Uterus (tissue), 4 donors: Measurements from ENCODE around the gene EZH2. TPM values are rescaled to one million over a fixed set of nuclear protein-coding genes. Genes with fewer than 3 reads are reported as not detected.

Source experiments
- DNase-seq, 2 donors: peaks; one replicate each; pipeline ENCODE4 v3.0.0-alpha.2; 2019 to 2020
- H3K27ac ChIP-seq, 2 donors: fragments of 200-600 bp; sonication (generic); 1 replicate in 1 of 2; 2 replicates in 1 of 2; pipeline ENCODE4 v1.5.1; 2016 to 2018
- H3K27me3 ChIP-seq, 2 donors: fragments of 200-600 bp; sonication (generic); one replicate each; pipeline ENCODE4 v1.5.1; 2018 to 2019; ENCODE audit warnings: control low read depth in 1 of 2
- H3K36me3 ChIP-seq, 2 donors: fragments of 200-600 bp; sonication (generic); one replicate each; pipeline ENCODE4 v1.5.1; 2019; ENCODE audit warnings: control low read depth in 1 of 2
- H3K4me1 ChIP-seq, 2 donors: fragments of 200-600 bp; sonication (generic); one replicate each; pipeline ENCODE4 v1.5.1; 2018 to 2019; ENCODE audit warnings: control low read depth in 1 of 2
- H3K4me3 ChIP-seq, 2 donors: fragments of 200-600 bp; sonication (generic); 1 replicate in 1 of 2; 2 replicates in 1 of 2; pipeline ENCODE4 v1.5.1; 2018 to 2019; ENCODE audit warnings: mild to moderate bottlenecking in 1 of 2
- H3K9me3 ChIP-seq, 2 donors: fragments of 200-600 bp; sonication (generic); one replicate each; pipeline ENCODE4 v1.5.1; 2019; ENCODE audit warnings: control low read depth in 1 of 2
- POLR2A ChIP-seq, 2 donors: fragments of 450-650 bp; IDR thresholded peaks; one replicate each; pipeline ENCODE4 v1.6.1; 2016; ENCODE audit warnings: antibody characterized with exemption in 2 of 2, mild to moderate bottlenecking in 1 of 2, moderate library complexity in 1 of 2
- intact Hi-C: fragments of 100-400 bp; cut with DNase I; formaldehyde crosslinking; loops from one replicate; pipeline ENCODE4 v1.15.1; 2023; ENCODE audit warnings: low total_unique reads
- total RNA-seq, 4 donors: library from RNA; depleted of rRNA in 3 of 4; stranded (reverse); fragments of >200 nt in 3 of 4; gene quantifications; one replicate each; pipeline versions ENCODE4 v1.1.0 to v1.2.4, GENCODE V29; 2014 to 2023
- TF ChIP-seq, protein P1 (sequence below), 4 experiments: fragments of 200-600 bp in 2 of 4; fragments of 450-650 bp in 2 of 4; sonication (generic) in 2 of 4; IDR thresholded peaks; one replicate each; pipeline ENCODE4 v1.5.1; 2016 to 2019; ENCODE audit warnings: antibody characterized with exemption in 4 of 4, mild to moderate bottlenecking in 2 of 4, moderate library complexity in 1 of 4
- donor health status: DM: yes; HTN: yes; CAD: no.

The EZH2 gene
- total RNA-seq, 4 donors from 2014 or later: 1.2 to 35.3 (median 2.1) TPM

DNA sequence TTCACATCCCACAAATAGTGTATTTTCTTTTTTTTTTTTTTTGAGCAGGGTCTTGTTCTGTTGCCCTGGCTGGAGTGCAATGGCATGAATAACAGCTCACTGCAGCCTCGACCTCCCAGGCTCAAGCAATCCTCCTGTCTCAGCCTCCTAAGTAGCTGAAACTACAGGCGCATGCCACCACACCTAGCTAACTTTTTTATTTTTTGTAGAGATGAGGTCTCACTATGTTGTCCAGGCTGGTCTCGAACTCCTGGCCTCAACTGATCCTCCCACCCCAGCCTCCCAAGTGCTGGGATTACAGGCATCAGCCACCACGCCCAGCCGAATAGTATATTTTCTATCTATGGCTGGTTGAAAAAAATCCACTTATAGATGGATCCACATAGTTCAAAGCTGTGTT, 12.5 kb downstream of the EZH2 start:
- TF ChIP-seq, protein P1, sequence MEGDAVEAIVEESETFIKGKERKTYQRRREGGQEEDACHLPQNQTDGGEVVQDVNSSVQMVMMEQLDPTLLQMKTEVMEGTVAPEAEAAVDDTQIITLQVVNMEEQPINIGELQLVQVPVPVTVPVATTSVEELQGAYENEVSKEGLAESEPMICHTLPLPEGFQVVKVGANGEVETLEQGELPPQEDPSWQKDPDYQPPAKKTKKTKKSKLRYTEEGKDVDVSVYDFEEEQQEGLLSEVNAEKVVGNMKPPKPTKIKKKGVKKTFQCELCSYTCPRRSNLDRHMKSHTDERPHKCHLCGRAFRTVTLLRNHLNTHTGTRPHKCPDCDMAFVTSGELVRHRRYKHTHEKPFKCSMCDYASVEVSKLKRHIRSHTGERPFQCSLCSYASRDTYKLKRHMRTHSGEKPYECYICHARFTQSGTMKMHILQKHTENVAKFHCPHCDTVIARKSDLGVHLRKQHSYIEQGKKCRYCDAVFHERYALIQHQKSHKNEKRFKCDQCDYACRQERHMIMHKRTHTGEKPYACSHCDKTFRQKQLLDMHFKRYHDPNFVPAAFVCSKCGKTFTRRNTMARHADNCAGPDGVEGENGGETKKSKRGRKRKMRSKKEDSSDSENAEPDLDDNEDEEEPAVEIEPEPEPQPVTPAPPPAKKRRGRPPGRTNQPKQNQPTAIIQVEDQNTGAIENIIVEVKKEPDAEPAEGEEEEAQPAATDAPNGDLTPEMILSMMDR (IDR thresholded peaks at IDR 0.05): no peak
- no peak for TF ChIP-seq POLR2A (IDR thresholded peaks at IDR 0.05)
- Histone ChIP-seq H3K27ac (no peak overlapping the region), H3K27me3 (no peaks in the 10 kb centered on the region), H3K9me3 (no peaks in the 10 kb centered on the region), H3K4me3 (no peak overlapping the region), H3K4me1 (no peaks in the 10 kb centered on the region), H3K36me3 (no peaks in the 10 kb centered on the region)
- intact Hi-C loops: no loop called here
- no peak for DNase-seq

DNA sequence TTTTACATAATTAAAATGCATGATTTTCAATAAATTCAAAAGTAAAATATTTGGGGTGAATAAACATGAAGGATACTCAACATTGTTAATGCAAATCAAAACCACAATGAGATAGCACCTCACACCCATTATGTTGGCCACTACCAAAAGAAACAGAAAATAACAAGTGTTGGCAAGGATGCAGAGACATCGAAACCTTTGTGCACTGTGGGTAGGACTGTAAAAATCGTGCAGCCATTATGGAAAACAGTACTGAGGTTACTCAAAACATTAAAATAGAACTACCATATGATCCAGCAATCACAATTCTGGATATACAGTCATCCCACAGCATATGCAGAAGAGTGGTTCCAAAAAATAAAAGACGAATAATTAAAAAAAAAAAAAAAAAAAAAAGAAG, 13.1 kb downstream of the EZH2 start:
- DNase-seq: no peak
- no peak for TF ChIP-seq POLR2A (IDR thresholded peaks at IDR 0.05)
- TF ChIP-seq, protein P1 (IDR thresholded peaks at IDR 0.05): no peak
- no peak overlapping the region for H3K4me3 ChIP-seq

DNA sequence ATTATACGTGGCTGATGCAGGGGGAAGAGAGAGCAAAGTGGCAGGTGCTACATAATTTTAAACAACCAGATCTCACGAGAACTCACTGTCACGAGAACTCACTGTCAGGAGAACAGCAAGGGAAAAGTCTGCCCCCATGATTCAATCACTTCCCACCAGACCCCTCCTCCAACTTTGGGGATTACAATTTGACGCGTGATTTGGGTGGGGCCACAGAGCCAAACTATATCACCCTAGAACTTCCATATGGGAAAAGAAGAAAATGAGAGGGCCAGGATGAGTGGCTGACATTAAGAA, 15.8 kb downstream of the EZH2 start:
- intact Hi-C loops: no loop called here
- no peaks in the 10 kb centered on the region for H3K27me3 ChIP-seq
- H3K4me1 ChIP-seq: no peaks in the 10 kb centered on the region
- TF ChIP-seq, protein P1 (IDR thresholded peaks at IDR 0.05): no peak
- no peak for TF ChIP-seq POLR2A (IDR thresholded peaks at IDR 0.05)
- no peak overlapping the region for H3K27ac ChIP-seq
- no peaks in the 10 kb centered on the region for H3K36me3 ChIP-seq
- no peak overlapping the region for H3K4me3 ChIP-seq
- no peaks in the 10 kb centered on the region for H3K9me3 ChIP-seq
- DNase-seq: no peak

More for the DNA sequence above, 13.1 kb downstream of the EZH2 start:
- Histone ChIP-seq H3K27me3 (no peaks in the 10 kb centered on the region), H3K27ac (no peak overlapping the region), H3K4me1 (no peaks in the 10 kb centered on the region), H3K9me3 (no peaks in the 10 kb centered on the region), H3K36me3 (no peaks in the 10 kb centered on the region)
- intact Hi-C loops: no loop called here

DNA sequence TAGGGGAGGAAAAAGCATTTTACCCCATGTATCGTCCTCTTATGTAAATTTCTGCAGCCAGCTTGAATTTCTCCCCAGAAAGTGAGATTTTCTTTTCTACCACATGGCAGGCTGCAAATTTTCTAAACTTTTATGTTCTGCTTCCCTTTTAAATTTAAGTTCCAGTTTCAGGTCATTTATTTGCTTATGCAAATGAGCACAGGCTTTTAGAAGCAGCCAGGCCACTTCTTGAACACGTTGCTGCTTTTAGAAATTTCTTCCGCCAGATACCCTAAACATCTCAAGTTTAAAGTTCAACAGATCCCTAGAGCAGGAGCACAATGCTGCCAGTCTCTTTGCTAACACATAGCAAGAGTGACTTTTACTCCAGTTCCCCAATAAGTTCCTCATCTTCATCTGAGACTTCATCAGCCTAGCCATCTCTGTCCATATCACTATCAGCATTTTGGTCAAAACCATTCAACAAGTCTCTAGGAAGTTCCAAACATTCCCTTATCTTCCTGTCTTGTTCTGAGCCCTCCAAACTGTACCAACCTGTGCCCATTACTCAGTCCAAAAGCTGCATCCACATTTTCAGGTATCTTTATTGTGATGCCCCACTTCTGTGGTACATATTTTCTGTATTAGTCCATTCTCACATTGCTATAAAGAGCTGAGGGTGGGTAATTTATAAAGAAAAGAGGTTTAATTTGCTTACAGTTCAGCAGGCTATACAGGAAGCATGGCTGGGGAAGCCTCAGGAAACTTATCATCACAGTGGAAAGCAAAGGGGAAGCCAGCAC, 16.3 kb downstream of the EZH2 start:
- intact Hi-C loops: no loop called here
- no peaks in the 10 kb centered on the region for H3K4me1 ChIP-seq
- H3K4me3 ChIP-seq: no peak overlapping the region
- no peak for DNase-seq
- H3K27ac ChIP-seq: no peak overlapping the region
- H3K9me3 ChIP-seq: no peaks in the 10 kb centered on the region
- TF ChIP-seq, protein P1 (IDR thresholded peaks at IDR 0.05): no peak
- no peak for TF ChIP-seq POLR2A (IDR thresholded peaks at IDR 0.05)
- H3K27me3 ChIP-seq: no peaks in the 10 kb centered on the region
- H3K36me3 ChIP-seq: no peaks in the 10 kb centered on the region

DNA sequence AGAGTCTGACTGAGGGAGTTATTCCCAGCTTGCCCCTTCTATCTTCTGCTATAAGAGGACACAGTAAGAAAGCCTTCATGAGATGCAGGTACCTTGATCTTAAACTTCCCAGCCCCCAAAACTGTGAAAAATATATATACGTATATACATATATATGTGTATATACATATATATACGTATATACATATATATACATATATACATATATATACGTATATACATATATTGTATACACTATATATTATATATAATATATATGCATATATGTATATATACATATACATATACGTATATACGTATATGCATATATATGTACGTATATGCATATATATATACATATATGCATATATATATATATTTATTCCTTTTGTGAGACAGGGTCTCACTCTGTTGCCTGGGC, 17.7 kb downstream of the EZH2 start:
- Histone ChIP-seq H3K27me3 (no peaks in the 10 kb centered on the region), H3K4me1 (no peaks in the 10 kb centered on the region), H3K9me3 (no peaks in the 10 kb centered on the region), H3K36me3 (no peaks in the 10 kb centered on the region), H3K27ac (no peak overlapping the region), H3K4me3 (no peak overlapping the region)
- intact Hi-C loops: no loop called here
- DNase-seq: no peak
- TF ChIP-seq, protein P1 (IDR thresholded peaks at IDR 0.05): no peak
- no peak for TF ChIP-seq POLR2A (IDR thresholded peaks at IDR 0.05)
